Peyer's patch (tissue), 4 donors: ENCODE results near the gene HIPK3.

ENCODE experiments used
- POLR2A ChIP-seq, 2 donors: fragments of 450-650 bp; IDR thresholded peaks; one replicate each; pipeline ENCODE4 v1.5.1; 2017; ENCODE audit warnings: antibody characterized with exemption in 2 of 2, mild to moderate bottlenecking in 2 of 2, moderate library complexity in 2 of 2
- TF ChIP-seq, protein P1 (sequence below), 6 experiments: fragments of 450-650 bp in 4 of 6; fragments of 200-600 bp in 2 of 6; sonication (generic) in 1 of 6; IDR thresholded peaks; one replicate each; pipeline ENCODE4 v1.5.1; 2017 to 2019; ENCODE audit warnings: antibody characterized with exemption in 6 of 6, mild to moderate bottlenecking in 3 of 6, moderate library complexity in 1 of 6

DNA sequence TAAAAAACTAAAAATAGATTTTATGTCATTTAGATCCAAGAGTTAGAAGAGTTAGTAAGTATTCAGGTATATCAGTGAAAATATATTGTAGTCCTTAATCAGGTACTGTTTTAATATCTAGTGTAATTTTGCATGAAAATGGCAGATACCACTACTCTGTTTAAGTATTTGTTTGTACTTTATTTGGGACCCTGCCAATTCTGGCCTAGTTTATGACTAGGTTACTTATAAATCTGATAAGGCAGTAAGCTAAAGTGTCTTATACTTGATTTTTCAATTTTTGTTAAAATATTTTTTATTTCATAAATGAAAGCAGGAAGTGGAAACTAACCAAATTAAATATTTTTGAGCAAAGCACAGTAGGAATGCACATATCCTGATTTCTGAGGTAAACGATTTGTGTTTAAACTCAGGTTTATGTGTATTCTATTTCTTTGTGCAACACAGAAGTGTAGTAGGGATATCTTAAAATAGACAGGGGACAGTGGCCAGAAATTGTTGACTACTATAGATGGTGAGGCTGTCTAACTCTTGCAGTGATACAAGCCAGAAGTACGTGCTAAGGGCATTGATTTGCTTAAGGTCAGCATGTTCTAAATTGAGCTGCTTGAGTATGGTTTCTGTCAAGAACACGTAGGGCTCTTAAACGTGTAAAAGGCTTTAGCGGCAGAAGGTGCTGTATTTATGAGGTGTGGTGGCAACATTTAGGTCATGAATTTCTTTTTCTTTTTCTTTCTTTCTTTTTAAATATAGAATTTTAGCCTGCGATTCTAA is 34.0 kb downstream of the HIPK3 start:
- TF ChIP-seq, protein P1, sequence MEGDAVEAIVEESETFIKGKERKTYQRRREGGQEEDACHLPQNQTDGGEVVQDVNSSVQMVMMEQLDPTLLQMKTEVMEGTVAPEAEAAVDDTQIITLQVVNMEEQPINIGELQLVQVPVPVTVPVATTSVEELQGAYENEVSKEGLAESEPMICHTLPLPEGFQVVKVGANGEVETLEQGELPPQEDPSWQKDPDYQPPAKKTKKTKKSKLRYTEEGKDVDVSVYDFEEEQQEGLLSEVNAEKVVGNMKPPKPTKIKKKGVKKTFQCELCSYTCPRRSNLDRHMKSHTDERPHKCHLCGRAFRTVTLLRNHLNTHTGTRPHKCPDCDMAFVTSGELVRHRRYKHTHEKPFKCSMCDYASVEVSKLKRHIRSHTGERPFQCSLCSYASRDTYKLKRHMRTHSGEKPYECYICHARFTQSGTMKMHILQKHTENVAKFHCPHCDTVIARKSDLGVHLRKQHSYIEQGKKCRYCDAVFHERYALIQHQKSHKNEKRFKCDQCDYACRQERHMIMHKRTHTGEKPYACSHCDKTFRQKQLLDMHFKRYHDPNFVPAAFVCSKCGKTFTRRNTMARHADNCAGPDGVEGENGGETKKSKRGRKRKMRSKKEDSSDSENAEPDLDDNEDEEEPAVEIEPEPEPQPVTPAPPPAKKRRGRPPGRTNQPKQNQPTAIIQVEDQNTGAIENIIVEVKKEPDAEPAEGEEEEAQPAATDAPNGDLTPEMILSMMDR (IDR thresholded peaks at IDR 0.05) = no peak
- no peak for TF ChIP-seq POLR2A (IDR thresholded peaks at IDR 0.05)
